Panc1 (cell line): ENCODE measurements around the gene RUNX1. TPM values are rescaled to one million over a fixed set of nuclear protein-coding genes. Genes with fewer than 3 reads are reported as not detected.

Experiments
- ATAC-seq: fragments of 200-7000 bp; cut with Tn5 transposase; 2 replicates; pipeline ENCODE4 v1.9.1; 2020; ENCODE audit warnings: mild to moderate bottlenecking, moderate library complexity
- BruUV-seq: library from RNA; stranded (reverse); fragments of 400-500 nt; replicated peaks from 2 replicates; lab custom pipeline; 2021; lab: Mats Ljungman, UMichigan
- CTCF ChIA-PET: fragments of 300-600 bp; sonication (Branson Sonifier 250); formaldehyde crosslinking; loops from one replicate; lab custom pipeline; 2022; ENCODE audit warnings: antibody characterized with exemption; lab: Charles Lee
- POLR2A ChIA-PET: fragments of 300-600 bp; sonication (Branson Sonifier 250); formaldehyde crosslinking; loops from one replicate; lab custom pipeline; 2022; ENCODE audit warnings: antibody characterized with exemption; lab: Charles Lee
- DNase-seq: peaks from one replicate; pipeline ENCODE4 v3.0.0-alpha.2; 2010; ENCODE audit warnings: low read depth, low spot score
- H3K27ac ChIP-seq: 2 replicates; pipeline ENCODE4 v1.5.1; 2011; ENCODE audit warnings: mild to moderate bottlenecking, low read length, inconsistent platforms
- H3K27me3 ChIP-seq: fragments of 200-500 bp; sonication (Bioruptor generic); 2 replicates; pipeline ENCODE4 v1.6.0; 2014; ENCODE audit warnings: low read length, inconsistent platforms; ENCODE audit not compliant: control insufficient read depth, insufficient read depth
- H3K36me3 ChIP-seq: fragments of 200-500 bp; sonication (Bioruptor generic); 2 replicates; pipeline ENCODE4 v1.5.1; 2014; ENCODE audit warnings: inconsistent platforms, mild to moderate bottlenecking, low read length, moderate library complexity; ENCODE audit not compliant: control insufficient read depth, insufficient read depth
- H3K4me1 ChIP-seq: 2 replicates; pipeline ENCODE4 v1.5.1; 2011; ENCODE audit warnings: inconsistent platforms, mild to moderate bottlenecking, low read length, moderate library complexity; ENCODE audit not compliant: control insufficient read depth, insufficient read depth
- H3K4me3 ChIP-seq, 2 experiments: 2 replicates each; pipeline ENCODE4 v1.5.1; 2011 to 2012; ENCODE audit warnings: low read depth in 2 of 2, low read length in 2 of 2, mild to moderate bottlenecking in 2 of 2, inconsistent platforms in 1 of 2, moderate library complexity in 1 of 2
- H3K9me3 ChIP-seq: fragments of 200-500 bp; sonication (Bioruptor generic); 2 replicates; pipeline ENCODE4 v1.5.1; 2014; ENCODE audit warnings: low read depth, mild to moderate bottlenecking, inconsistent platforms, low read length, moderate library complexity; ENCODE audit not compliant: control insufficient read depth, insufficient read depth
- CTCF ChIP-seq: fragments of 450-650 bp; IDR thresholded peaks from 2 replicates; pipeline ENCODE4 v1.5.1; 2017; ENCODE audit warnings: mild to moderate bottlenecking
- POLR2AphosphoS5 ChIP-seq: IDR thresholded peaks from 2 replicates; pipeline ENCODE4 v1.6.1; 2012; ENCODE audit warnings: mild to moderate bottlenecking, low read depth, low read length, moderate library complexity
- REST ChIP-seq, 2 experiments: IDR thresholded peaks; 2 replicates each; pipeline ENCODE4 v1.6.1; 2011 to 2012; ENCODE audit warnings: low read depth in 2 of 2, control low read depth in 1 of 2, low read length in 1 of 2, mild to moderate bottlenecking in 1 of 2, moderate library complexity in 1 of 2; ENCODE audit not compliant: insufficient read depth in 1 of 2
- SIN3A ChIP-seq: IDR thresholded peaks from 2 replicates; pipeline ENCODE4 v1.6.1; 2012; ENCODE audit warnings: low read depth, mild to moderate bottlenecking, low read length, moderate library complexity, borderline replicate concordance; ENCODE audit not compliant: insufficient read depth
- TCF7L2 ChIP-seq: IDR thresholded peaks from 2 replicates; pipeline ENCODE4 v1.6.1; 2011; ENCODE audit warnings: mild to moderate bottlenecking, low read depth, low read length, inconsistent platforms
- in situ Hi-C: cut with HindIII; loops from 2 replicates; pipeline ENCODE4 v1.10.0; 2016; ENCODE audit warnings: low sequenced_read_pairs, low pct_unique_long_range_greater_than_20kb
- intact Hi-C: fragments of 100-400 bp; cut with micrococcal nuclease; formaldehyde crosslinking; loops from one replicate; pipeline ENCODE4 v1.10.0; 2022; ENCODE audit not compliant: unreplicated experiment
- total RNA-seq: library from RNA; stranded (reverse); gene quantifications from one replicate; pipeline ENCODE4 v1.2.1, GENCODE V29; 2021; ENCODE audit not compliant: unreplicated experiment

The RUNX1 gene
- total RNA-seq, 1 experiment from 2014 or later, result 22.4 TPM

DNA sequence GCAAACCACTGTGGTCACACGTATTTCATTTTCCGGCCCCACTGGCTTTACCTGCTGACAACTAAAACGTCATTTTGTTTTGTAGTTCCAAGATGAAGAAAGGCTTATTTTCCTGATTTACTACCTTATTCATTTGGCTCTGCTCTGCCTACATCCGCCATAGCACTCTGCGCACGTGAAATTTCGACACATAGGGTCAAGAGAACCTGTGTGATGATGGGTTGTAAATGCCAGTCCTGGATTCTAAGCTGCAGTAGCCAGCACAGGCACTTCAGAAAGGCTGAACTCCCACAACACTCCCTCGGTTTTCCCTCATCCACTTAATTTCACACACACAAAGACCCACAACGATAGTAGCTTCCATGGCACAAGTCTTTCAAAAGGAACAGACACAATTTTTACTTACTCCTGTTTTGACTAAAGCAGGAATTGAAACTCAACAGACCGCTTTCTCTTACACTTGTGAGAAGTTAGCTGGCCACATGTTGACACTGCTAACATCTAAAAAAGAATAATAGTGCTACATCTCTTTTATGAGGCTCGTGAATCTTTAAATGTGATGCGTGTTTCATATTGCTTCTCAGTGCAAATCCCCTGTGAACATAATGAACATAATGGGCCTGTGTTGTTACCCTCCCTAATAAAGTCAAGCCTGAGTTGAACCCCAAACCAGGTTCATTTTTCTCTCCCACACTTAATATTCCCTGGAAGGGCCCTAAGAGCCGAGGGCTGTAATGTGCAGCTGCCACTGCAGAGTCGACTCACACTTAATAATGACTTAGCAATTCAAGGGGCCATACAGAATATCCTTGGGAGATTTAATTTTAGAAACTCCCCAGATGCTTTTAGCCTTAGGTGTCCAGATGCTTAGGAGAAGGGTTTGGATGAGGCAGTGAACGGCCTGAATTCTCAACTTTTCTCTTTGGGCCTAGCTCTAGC is 1.5 kb upstream of the RUNX1 start:
- Histone ChIP-seq H3K27ac (peak overlapping the region; percentile 54; the same call in 1 of the 2 replicates), H3K4me1 (peaks cover 8% of the 10 kb centered on the region), H3K36me3 (no peaks in the 10 kb centered on the region), H3K27me3 (no peaks in the 10 kb centered on the region), H3K4me3 (no peak overlapping the region), H3K9me3 (no peaks in the 10 kb centered on the region)
- no peak for TF ChIP-seq TCF7L2
- no peak for TF ChIP-seq REST (IDR thresholded peaks at IDR 0.05; ENCODE audit: insufficient read depth in 1 of 2, low read depth in 2 of 2, low read length in 1 of 2)
- no peak for TF ChIP-seq POLR2AphosphoS5
- no peak for TF ChIP-seq CTCF
- no peak for TF ChIP-seq SIN3A
- in situ Hi-C loops (no loop called here), intact Hi-C loops (loop anchor here (1.0 to 5.0 kb wide), 2 partner anchors 350 to 787 kb away; no protein-coding TSS in a partner anchor)
- BruUV-seq, result no TSS peak
- POLR2A ChIA-PET, result no interaction called here
- CTCF ChIA-PET, result no interaction called here
- DNase-seq (no peak), ATAC-seq (no peak; the same call in 1 of the 2 replicates)

DNA sequence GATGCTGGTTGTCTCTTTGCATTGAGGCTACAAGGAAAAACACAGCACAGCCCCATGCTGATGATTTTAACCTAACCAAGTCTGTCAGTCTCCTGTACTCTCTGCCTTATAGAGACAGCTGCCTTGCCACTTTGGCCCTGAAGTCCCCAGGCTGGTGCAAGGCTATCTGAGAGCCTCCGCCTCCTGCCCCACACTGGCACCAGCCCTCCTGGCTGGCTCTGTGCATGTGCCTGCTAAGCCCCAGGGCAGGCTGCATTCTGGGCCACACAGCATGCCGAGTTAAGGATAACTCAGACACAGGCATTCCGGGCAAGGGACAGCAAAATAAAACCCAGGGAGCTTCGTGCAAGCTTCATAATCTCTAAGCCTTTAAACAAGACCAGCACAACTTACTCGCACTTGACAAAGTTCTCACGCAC is 910 bp downstream of the RUNX1 start:
- H3K9me3 ChIP-seq, result no peaks in the 10 kb centered on the region
- ChIA-PET CTCF (interaction anchor here (0.9 kb wide), 1 partner anchor 158 kb away, joined by 3 read pairs; no protein-coding TSS in a partner anchor), POLR2A (no interaction called here)
- ATAC-seq (peak; percentile 71), DNase-seq (no peak)
- H3K27ac ChIP-seq, result peak overlapping the region; percentile 57
- no peaks in the 10 kb centered on the region for H3K36me3 ChIP-seq
- no peak for TF ChIP-seq SIN3A
- no peak for TF ChIP-seq CTCF
- TF ChIP-seq REST (IDR thresholded peaks at IDR 0.05; ENCODE audit: insufficient read depth in 1 of 2, low read depth in 2 of 2, low read length in 1 of 2), result no peak
- no peak for TF ChIP-seq POLR2AphosphoS5
- no peak for TF ChIP-seq TCF7L2
- H3K4me3 ChIP-seq, result peak overlapping the region; percentile 30 to 68
- in situ Hi-C loops (no loop called here), intact Hi-C loops (loop anchor here (5.0 to 10.0 kb wide), 2 partner anchors 156 to 207 kb away; no protein-coding TSS in a partner anchor)
- BruUV-seq, result no TSS peak
- no peaks in the 10 kb centered on the region for H3K27me3 ChIP-seq
- H3K4me1 ChIP-seq, result peaks cover 8% of the 10 kb centered on the region
